Sigmoid colon (tissue), 4 donors: ENCODE data around the gene VEZF1.

Source experiments
- POLR2A ChIP-seq, 2 donors: fragments of 450-650 bp; IDR thresholded peaks; one replicate each; pipeline ENCODE4 v1.6.1; 2016; ENCODE audit warnings: antibody characterized with exemption in 2 of 2, mild to moderate bottlenecking in 2 of 2, moderate library complexity in 2 of 2
- POLR2AphosphoS5 ChIP-seq, 4 donors: sonication (generic); formaldehyde crosslinking; IDR thresholded peaks; one replicate each; pipeline ENCODE4 v1.6.1; 2017; ENCODE audit warnings: antibody characterized with exemption in 4 of 4
- TF ChIP-seq, protein P1 (sequence below), 4 experiments: fragments of 450-650 bp in 3 of 4; fragments of 200-600 bp in 1 of 4; IDR thresholded peaks; one replicate each; pipeline ENCODE4 v1.5.1; 2016 to 2019; ENCODE audit warnings: antibody characterized with exemption in 4 of 4, mild to moderate bottlenecking in 3 of 4, moderate library complexity in 2 of 4

DNA sequence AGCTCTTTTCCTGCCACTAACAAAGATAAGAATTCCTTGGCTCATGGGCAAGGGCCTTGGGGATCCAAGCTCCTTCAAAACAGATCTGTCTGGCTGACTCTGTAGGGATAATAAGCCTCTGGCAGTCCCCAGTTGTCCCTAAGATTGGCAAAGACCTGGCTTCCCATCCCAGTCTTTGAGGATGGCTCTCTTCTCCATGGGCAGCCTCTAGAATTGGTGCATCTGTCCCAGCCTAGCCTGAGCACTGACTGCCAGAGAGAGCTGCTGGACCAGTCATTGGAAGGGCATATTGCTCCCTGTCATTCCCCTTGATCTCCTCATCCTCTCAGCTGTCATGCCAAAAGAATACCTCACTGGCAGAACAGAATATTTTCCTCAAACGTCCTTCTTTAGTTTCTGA lies 19.6 kb downstream of the VEZF1 start:
- no peak for TF ChIP-seq POLR2A (IDR thresholded peaks at IDR 0.05)
- TF ChIP-seq, protein P1, sequence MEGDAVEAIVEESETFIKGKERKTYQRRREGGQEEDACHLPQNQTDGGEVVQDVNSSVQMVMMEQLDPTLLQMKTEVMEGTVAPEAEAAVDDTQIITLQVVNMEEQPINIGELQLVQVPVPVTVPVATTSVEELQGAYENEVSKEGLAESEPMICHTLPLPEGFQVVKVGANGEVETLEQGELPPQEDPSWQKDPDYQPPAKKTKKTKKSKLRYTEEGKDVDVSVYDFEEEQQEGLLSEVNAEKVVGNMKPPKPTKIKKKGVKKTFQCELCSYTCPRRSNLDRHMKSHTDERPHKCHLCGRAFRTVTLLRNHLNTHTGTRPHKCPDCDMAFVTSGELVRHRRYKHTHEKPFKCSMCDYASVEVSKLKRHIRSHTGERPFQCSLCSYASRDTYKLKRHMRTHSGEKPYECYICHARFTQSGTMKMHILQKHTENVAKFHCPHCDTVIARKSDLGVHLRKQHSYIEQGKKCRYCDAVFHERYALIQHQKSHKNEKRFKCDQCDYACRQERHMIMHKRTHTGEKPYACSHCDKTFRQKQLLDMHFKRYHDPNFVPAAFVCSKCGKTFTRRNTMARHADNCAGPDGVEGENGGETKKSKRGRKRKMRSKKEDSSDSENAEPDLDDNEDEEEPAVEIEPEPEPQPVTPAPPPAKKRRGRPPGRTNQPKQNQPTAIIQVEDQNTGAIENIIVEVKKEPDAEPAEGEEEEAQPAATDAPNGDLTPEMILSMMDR (IDR thresholded peaks at IDR 0.05) = no peak
- TF ChIP-seq POLR2AphosphoS5 (IDR thresholded peaks at IDR 0.05) = no peak
